Measurements from ENCODE around the gene KRTAP12-1. TPM values are rescaled to one million over a fixed set of nuclear protein-coding genes. Genes with fewer than 3 reads are reported as not detected.
"Not testable (repeated sequence)": the region's sequence is repeated elsewhere in the genome, so short reads cannot be mapped to it uniquely, and the experiment has no call there.

The KRTAP12-1 gene
- polyA plus RNA-seq, 3 donors, result not detected

DNA sequence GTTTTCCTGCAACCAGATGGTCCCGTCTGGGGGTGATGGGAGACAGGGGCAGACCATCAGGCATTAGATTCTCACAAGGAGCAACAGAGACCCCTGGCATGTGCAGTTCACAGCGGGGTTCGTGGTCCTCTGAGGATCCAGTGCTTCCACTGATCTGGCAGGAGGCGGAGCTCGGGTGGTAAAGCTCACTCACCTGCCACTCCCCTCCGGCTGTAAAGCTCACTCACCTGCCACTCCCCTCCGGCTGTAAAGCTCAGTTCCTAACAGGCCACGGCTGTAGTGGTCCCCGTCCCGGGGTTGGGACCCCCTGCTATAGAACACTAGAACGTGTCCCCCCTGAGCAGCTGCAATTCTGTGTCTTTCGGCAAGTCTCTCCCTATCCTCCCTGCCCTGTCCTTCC is 19.6 kb upstream of the KRTAP12-1 start:
- DNase-seq (ENCODE audit: extremely low read depth in 1 of 11, low read depth in 9 of 11, low spot score in 4 of 11), result no peak

- DNase-seq (ENCODE audit: extremely low read depth in 1 of 11, low read depth in 9 of 11, low spot score in 4 of 11), result no peak
Measured at GRCh38 chr21:44701023-44701400, 19.0 kb upstream of the KRTAP12-1 start.

GRCh38 chr21:44700101-44701022 is 18.4 kb upstream of the KRTAP12-1 start:
- no peak for DNase-seq (ENCODE audit: extremely low read depth in 1 of 11, low read depth in 9 of 11, low spot score in 4 of 11)

DNA sequence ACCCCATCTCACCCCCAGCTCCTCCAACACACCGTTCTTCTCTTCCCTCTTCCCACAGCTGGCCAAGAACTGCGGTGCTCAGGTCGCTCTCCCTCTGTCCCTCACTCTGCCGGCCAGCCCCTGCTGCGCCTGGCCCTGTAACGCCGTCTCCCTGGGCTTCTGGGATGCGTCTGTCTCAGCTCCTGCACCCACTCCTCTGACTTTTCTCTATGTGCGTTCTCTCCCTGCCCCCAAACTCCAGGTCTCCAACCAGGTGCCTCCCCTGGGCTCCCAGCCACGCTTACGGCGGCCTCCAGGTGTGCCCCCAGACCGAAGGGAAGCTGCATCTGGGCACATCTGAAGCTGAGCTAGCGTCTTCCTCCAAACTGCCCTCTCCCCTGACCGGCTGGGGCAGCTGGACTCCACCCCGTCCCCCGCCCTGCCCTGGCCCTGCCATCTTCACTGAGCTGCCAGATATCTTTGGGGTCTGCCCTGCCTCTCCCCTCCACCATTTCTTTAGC is 17.6 kb upstream of the KRTAP12-1 start:
- DNase-seq (ENCODE audit: extremely low read depth in 1 of 11, low read depth in 9 of 11, low spot score in 4 of 11), result no peak

DNA sequence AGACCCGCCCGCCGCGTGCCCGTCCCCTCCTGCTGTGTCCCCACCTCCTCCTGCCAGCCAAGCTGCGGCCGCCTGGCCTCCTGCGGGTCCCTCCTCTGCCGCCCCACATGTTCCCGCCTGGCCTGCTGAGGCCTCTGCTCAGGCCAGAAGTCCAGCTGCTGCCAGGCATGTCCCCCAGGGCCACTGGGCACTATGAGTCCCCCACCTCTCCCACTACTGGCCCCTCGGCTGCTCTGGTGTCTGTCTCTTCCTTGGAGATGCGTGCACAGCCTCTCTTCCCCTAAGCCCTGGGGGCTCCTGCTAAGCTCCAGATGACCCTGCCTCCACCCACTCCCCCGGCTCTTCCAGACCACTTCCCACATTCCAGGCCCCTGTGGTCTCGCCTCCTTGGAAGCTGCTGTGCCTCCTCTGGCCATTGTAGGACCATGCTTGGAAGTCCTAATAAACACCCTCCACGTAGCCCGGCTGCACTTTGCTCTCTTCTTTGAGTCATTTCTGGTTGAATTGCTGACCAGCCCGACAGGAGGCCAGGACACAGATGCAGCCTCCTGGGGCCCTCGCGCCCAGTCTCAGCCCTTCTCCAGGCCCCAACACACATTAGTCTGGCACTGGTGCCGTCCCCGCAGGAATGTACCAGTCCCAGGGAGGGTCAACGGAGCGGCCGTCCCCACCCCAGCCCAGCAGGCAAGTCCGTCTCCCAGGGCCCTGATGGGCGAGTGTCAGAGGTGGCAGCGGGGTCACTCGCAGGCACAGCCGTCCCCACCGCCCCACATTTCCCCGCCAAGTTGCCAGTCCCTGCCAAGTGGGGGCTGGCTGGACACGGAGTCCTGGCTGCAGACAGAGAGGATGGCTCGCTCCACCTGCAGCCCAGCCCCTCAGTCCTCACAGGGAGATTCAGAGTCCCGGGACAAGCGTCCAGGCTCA is 16.1 kb upstream of the KRTAP12-1 start:
- no peak for DNase-seq (ENCODE audit: extremely low read depth in 1 of 11, low read depth in 9 of 11, low spot score in 4 of 11)

DNA sequence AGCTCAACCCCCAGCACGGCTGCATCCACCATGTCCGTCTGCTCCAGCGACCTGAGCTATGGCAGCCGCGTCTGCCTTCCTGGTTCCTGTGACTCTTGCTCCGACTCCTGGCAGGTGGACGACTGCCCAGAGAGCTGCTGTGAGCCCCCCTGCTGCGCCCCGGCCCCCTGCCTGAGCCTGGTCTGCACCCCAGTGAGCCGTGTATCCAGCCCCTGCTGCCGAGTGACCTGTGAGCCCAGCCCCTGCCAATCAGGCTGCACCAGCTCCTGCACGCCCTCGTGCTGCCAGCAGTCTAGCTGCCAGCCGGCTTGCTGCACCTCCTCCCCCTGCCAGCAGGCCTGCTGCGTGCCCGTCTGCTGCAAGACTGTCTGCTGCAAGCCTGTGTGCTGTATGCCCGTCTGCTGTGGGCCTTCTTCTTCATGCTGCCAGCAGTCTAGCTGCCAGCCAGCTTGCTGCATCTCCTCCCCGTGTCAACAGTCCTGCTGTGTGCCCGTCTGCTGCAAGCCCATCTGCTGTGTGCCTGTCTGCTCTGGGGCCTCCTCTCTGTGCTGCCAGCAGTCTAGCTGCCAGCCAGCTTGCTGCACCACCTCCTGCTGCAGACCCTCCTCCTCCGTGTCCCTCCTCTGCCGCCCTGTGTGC is 15.3 kb upstream of the KRTAP12-1 start, which contains the start of gene KRTAP10-12:
Gene KRTAP10-12, plus strand, starts transcription at position 1 of the 639 bp plus-strand sequence. Its CDS starts 30 bp downstream, at position 31.
- not testable (repeated sequence) for DNase-seq (ENCODE audit: extremely low read depth in 1 of 11, low read depth in 9 of 11, low spot score in 4 of 11)

- no peak for DNase-seq (ENCODE audit: extremely low read depth in 1 of 11, low read depth in 9 of 11, low spot score in 4 of 11)
Measured at GRCh38 chr21:44696572-44696971, 14.6 kb upstream of the KRTAP12-1 start.

DNA sequence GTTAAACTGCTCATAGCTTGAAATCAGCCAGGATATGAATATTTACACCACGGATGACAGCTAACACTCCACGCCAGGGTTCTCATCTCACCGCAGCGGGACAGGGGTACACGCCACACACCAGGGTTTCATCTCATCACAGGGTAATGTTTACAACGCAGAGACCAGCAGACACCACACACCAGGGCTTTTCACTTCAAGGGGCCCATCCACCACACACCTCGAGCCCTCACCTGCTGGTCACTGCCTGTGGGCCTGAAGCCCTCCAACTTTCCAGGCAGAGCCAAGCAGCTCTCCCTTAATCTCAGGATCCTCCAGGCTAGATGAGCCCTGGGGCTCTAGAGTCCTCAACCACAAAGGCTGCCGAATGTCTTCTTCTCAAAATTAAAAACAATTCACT is 13.7 kb upstream of the KRTAP12-1 start:
- DNase-seq (ENCODE audit: extremely low read depth in 1 of 11, low read depth in 9 of 11, low spot score in 4 of 11), result no peak

GRCh38 chr21:44695184-44695583 is 13.2 kb upstream of the KRTAP12-1 start:
- no peak for DNase-seq (ENCODE audit: extremely low read depth in 1 of 11, low read depth in 9 of 11, low spot score in 4 of 11)

DNA sequence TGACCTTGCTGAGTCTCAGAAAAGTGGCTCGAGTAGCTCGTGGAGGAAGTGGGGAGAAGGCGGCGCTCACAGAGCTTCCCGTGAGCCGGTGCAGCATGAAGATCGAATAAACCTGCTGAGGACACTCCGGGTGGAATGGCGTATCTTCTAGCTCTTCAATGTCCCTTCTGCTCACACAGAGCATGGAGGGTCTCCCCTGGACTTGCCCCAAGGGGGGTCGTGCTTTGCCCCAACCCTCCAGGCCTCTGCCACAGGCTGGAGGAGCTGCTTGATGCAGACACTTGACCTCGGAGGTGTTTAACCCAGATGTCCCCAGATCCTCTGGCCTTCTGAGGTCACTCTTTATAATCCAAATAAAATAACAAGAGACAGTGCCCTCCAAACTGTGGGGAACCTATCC is 12.8 kb upstream of the KRTAP12-1 start:
- no peak for DNase-seq (ENCODE audit: extremely low read depth in 1 of 11, low read depth in 9 of 11, low spot score in 4 of 11)

DNA sequence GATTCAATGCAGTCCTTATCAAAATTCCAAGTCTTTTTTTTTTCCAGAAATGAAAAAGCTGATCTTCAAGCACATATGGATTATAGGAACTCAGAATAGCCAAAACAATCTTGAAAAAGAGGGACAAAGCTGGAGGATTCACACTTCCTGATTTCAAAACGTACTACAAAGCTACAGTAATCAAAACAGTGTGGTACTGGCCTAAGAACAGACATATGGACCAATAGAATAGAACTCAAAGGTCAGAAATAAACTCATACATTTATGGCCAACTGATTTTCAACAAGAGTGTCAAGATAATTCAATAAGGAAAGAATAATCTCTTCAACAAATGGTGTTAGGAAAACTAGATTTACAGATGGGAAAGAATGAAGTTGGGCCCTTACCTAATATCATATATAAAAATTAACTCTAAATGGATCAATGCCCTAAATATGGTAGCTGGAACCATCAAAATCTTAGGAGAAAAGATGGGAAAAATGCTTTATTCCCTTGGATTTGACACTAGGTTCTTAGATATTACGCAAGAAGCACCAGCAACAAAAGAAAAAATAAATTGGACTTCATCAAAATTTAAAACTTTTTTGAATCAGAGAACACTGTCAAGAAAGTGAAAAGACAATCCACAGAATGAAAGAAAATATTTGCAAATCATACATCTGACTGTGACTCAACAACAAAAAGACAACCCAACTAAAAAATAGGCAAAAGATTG is 11.0 kb upstream of the KRTAP12-1 start:
- DNase-seq (ENCODE audit: extremely low read depth in 1 of 11, low read depth in 9 of 11, low spot score in 4 of 11), result no peak

- DNase-seq (ENCODE audit: extremely low read depth in 1 of 11, low read depth in 9 of 11, low spot score in 4 of 11), result no peak
Measured at GRCh38 chr21:44691686-44692085, 9.7 kb upstream of the KRTAP12-1 start.

GRCh38 chr21:44689740-44690139 is 7.8 kb upstream of the KRTAP12-1 start:
- not testable (repeated sequence) for DNase-seq (ENCODE audit: extremely low read depth in 1 of 11, low read depth in 9 of 11, low spot score in 4 of 11)

DNA sequence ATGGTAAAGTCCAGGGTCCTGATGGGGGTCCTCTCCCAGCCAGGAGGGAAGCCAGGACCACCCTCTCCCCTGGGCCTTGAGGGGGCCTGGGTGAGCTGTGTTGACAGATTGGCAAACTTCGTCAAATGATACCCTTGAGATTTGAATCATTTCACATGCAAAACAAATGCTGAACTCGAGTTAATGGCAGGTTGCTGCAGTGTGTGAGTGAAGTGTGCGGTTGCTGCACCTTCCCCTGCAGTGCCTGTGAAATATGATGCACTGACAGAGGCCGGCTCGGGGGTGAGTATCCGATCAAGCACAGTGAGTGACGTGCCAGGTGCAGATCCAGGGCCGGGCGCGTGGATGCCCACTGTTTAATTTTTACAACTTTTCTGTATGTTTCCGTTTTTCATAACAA is 5.7 kb upstream of the KRTAP12-1 start:
- no peak for DNase-seq (ENCODE audit: extremely low read depth in 1 of 11, low read depth in 9 of 11, low spot score in 4 of 11)

DNA sequence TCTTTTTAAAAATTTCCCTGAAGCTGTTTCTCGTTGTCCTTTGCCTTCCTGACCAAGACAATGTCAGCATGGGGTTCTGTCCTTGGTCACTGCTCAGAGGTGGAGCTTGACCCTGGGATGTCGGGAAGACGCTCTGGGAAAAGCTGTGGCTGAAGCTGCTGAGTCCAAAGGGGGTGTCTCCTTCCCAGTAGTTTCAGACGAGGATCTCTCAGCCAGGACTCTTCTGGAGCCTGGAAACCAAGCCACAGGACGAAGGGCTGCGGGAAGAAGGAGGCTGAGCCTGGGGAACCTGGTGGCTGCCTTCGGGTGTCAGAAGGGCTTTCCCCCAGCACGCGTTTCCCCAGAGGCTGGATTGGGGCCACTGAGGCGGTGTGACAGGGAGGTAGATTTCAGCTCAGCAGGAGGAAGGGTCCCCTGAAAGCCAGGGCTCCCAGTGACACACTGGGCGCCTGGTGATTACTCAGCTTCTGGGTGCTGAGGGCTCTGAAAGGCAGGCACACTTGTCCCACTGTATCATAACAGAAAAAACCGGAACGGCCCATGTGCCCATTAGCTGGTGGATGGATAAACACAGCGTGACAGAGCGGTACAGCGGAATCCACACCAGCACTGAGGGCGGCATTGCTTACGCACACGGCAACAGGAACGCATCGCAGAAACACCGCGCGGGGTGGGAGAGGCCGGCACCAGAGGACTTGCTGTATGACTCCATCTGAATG is 5.0 kb upstream of the KRTAP12-1 start:
- no peak for DNase-seq (ENCODE audit: extremely low read depth in 1 of 11, low read depth in 9 of 11, low spot score in 4 of 11)

DNA sequence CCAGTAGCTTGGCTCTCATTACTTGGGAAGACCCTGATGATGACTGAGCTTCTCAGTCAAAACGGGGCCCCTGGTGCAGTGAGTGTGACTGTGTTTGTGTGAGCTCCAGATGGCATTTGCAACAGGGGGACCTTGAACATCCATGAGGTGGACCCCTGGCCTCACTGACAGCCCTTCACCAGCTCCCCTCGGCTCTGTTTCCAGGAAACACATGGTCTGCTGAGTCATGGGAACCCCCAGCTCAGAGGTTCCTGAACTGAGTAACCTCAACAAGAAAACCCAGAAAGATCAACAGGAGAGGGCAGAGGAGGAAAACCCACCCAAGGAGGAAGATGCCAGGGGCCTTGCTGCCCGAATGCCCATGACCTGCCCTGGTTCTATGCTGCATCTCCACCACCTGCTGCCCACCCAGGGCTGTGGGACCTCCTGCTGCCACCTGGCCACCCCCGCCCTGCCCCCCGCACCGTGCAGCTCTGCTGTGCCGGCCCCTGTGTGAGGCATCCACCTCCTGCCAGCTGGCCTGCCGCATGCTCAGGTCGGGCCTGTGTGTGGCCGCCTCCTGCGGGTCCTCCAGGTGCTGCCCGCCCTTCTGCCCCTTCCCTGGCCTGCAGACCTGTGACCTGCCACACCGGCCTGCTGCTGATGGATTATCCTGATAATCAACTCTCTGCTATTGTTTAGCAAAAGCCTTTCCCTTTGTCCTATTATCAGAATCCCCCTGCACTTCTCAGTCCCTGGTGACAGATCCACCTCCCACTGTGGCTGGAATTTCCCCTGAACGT is 4.2 kb upstream of the KRTAP12-1 start:
- DNase-seq (ENCODE audit: extremely low read depth in 1 of 11, low read depth in 9 of 11, low spot score in 4 of 11), result no peak

GRCh38 chr21:44685050-44685449 is 3.1 kb upstream of the KRTAP12-1 start:
- not testable (repeated sequence) for DNase-seq (ENCODE audit: extremely low read depth in 1 of 11, low read depth in 9 of 11, low spot score in 4 of 11)
